ENCODE results near the gene USP25. TPM values are rescaled to one million over a fixed set of nuclear protein-coding genes. Genes with fewer than 3 reads are reported as not detected.

The USP25 gene
- total RNA-seq, 2 donors from 2014 or later: 32.0 to 43.5 TPM

DNA sequence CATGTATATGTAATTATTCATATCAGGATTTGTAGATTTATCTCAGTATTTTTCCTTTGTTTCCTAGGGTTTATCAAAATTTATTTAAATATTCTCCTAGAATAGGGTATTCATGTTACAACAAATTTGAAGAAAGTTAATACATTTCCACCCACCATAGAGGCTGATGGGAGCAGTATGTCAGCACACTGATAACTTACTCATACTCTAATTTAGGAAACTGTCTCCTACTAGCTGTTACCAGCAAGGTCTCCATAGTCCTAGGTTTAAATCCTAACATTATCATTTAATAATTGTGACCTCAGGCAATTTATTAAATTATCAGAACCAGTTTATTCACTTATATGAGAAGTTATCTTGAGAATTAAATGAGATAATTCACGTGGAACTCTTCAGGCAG, 127.0 kb downstream of the USP25 start:
- no peak overlapping the region for H3K27ac ChIP-seq
- DNase-seq (ENCODE audit: low spot score): no peak
- H3K27me3 ChIP-seq (replicated peaks; ENCODE audit: insufficient read depth): no peaks in the 10 kb centered on the region
- no peak for ATAC-seq (ENCODE audit: insufficient number of reproducible peaks, low FRiP score, low read depth)
- no peaks in the 10 kb centered on the region for H3K36me3 ChIP-seq
- peaks cover 18 to 31% of the 10 kb centered on the region in 2 donors for H3K4me1 ChIP-seq (ENCODE audit: control insufficient read depth in 1 of 2, low read depth in 2 of 2)
- no peak for TF ChIP-seq CTCF (IDR thresholded peaks at IDR 0.05)
- H3K9me3 ChIP-seq: no peaks in the 10 kb centered on the region
- H3K4me3 ChIP-seq: no peak overlapping the region

- no peak for TF ChIP-seq CTCF (IDR thresholded peaks at IDR 0.05)
- Histone ChIP-seq H3K9me3 (no peaks in the 10 kb centered on the region), H3K27ac (no peak overlapping the region), H3K4me3 (no peak overlapping the region), H3K27me3 (replicated peaks; ENCODE audit: insufficient read depth) (no peaks in the 10 kb centered on the region), H3K4me1 (ENCODE audit: control insufficient read depth in 1 of 2, low read depth in 2 of 2) (peaks cover 18 to 22% of the 10 kb centered on the region in 2 donors), H3K36me3 (no peaks in the 10 kb centered on the region)
- no peak for ATAC-seq (ENCODE audit: insufficient number of reproducible peaks, low FRiP score, low read depth)
- no peak for DNase-seq (ENCODE audit: low spot score)
Observed at GRCh38 chr21:15857740-15858139, 128.0 kb downstream of the USP25 start.

- H3K36me3 ChIP-seq: no peaks in the 10 kb centered on the region
- DNase-seq (ENCODE audit: low spot score) (no peak), ATAC-seq (ENCODE audit: insufficient number of reproducible peaks, low FRiP score, low read depth) (no peak)
- peaks cover 18 to 22% of the 10 kb centered on the region in 2 donors for H3K4me1 ChIP-seq (ENCODE audit: control insufficient read depth in 1 of 2, low read depth in 2 of 2)
- no peaks in the 10 kb centered on the region for H3K27me3 ChIP-seq (replicated peaks; ENCODE audit: insufficient read depth)
- no peak overlapping the region for H3K4me3 ChIP-seq
- no peaks in the 10 kb centered on the region for H3K9me3 ChIP-seq
- TF ChIP-seq CTCF (IDR thresholded peaks at IDR 0.05): no peak
- H3K27ac ChIP-seq: no peak overlapping the region
Observed at GRCh38 chr21:15860541-15860940, 130.8 kb downstream of the USP25 start.

GRCh38 chr21:15868940-15869339, 139.2 kb downstream of the USP25 start:
- Histone ChIP-seq H3K4me3 (no peak overlapping the region), H3K27me3 (replicated peaks; ENCODE audit: insufficient read depth) (no peaks in the 10 kb centered on the region), H3K36me3 (no peaks in the 10 kb centered on the region), H3K9me3 (no peaks in the 10 kb centered on the region), H3K27ac (no peak overlapping the region), H3K4me1 (ENCODE audit: control insufficient read depth in 1 of 2, low read depth in 2 of 2) (no peaks in the 10 kb centered on the region)
- no peak for TF ChIP-seq CTCF (IDR thresholded peaks at IDR 0.05)
- no peak for DNase-seq (ENCODE audit: low spot score)
- ATAC-seq (ENCODE audit: insufficient number of reproducible peaks, low FRiP score, low read depth): no peak

- Histone ChIP-seq H3K4me3 (no peak overlapping the region), H3K36me3 (peaks cover 9% of the 10 kb centered on the region), H3K27me3 (replicated peaks; ENCODE audit: insufficient read depth) (no peaks in the 10 kb centered on the region), H3K27ac (no peak overlapping the region), H3K4me1 (ENCODE audit: control insufficient read depth in 1 of 2, low read depth in 2 of 2) (no peaks in the 10 kb centered on the region), H3K9me3 (no peaks in the 10 kb centered on the region)
- DNase-seq (ENCODE audit: low spot score): no peak
- no peak for TF ChIP-seq CTCF (IDR thresholded peaks at IDR 0.05)
- no peak for ATAC-seq (ENCODE audit: insufficient number of reproducible peaks, low FRiP score, low read depth)
Observed at GRCh38 chr21:15870819-15871218, 141.0 kb downstream of the USP25 start.

Data from thoracic aorta (tissue), 2 donors.